Testis (tissue), 3 donors: ENCODE measurements around the gene LRRC4C. TPM values are rescaled to one million over a fixed set of nuclear protein-coding genes. Genes with fewer than 3 reads are reported as not detected.

Experiments
- DNase-seq: peaks from one replicate; pipeline ENCODE4 v3.0.0-alpha.2; 2019
- H3K27ac ChIP-seq, 2 donors: fragments of 200-600 bp; sonication (generic); one replicate each; pipeline ENCODE4 v1.5.1; 2019
- H3K27me3 ChIP-seq: fragments of 200-600 bp; sonication (generic); one replicate; pipeline ENCODE4 v1.5.1; 2019
- H3K36me3 ChIP-seq: fragments of 200-600 bp; sonication (generic); one replicate; pipeline ENCODE4 v1.5.1; 2017; ENCODE audit warnings: low read depth; ENCODE audit errors: missing control alignments
- H3K4me1 ChIP-seq: fragments of 200-600 bp; sonication (generic); one replicate; pipeline ENCODE4 v1.5.1; 2019
- H3K4me3 ChIP-seq, 2 donors: fragments of 200-600 bp; sonication (generic); one replicate each; pipeline ENCODE4 v1.5.1; 2017 to 2019
- H3K9me3 ChIP-seq: fragments of 200-600 bp; sonication (generic); one replicate; pipeline ENCODE4 v1.5.1; 2017
- CTCF ChIP-seq, 3 experiments: fragments of 450-650 bp in 2 of 3; fragments of 200-600 bp in 1 of 3; sonication (generic) in 1 of 3; IDR thresholded peaks; one replicate each; pipeline ENCODE4 v1.5.1; 2016 to 2019; ENCODE audit warnings: antibody characterized with exemption in 3 of 3, mild to moderate bottlenecking in 2 of 3, moderate library complexity in 1 of 3
- POLR2A ChIP-seq: fragments of 450-650 bp; IDR thresholded peaks from one replicate; pipeline ENCODE4 v1.6.1; 2017; ENCODE audit warnings: antibody characterized with exemption, mild to moderate bottlenecking, moderate library complexity
- WGBS, 2 donors: methylation state at CpG; one replicate each; pipeline ENCODE4 v1.1.5; 2018; 5-methylcytosine and 5-hydroxymethylcytosine counted together
- intact Hi-C: fragments of 100-400 bp; cut with DNase I; formaldehyde crosslinking; loops from one replicate; pipeline ENCODE4 v1.15.1; 2023; ENCODE audit warnings: low total_unique reads
- polyA plus RNA-seq: library from polyadenylated mRNA; stranded (reverse); fragments of 350-450 nt; fragmentation: Illumina TruSeq; extraction: RNeasy Lipid Tissue Mini Kit (QIAGEN cat#74804); gene quantifications from one replicate; pipeline ENCODE4 v1.2.3, GENCODE V29; 2014; ENCODE audit warnings: low read depth, low replicate concordance; ENCODE audit not compliant: insufficient read depth
- total RNA-seq, 2 donors: library from RNA; depleted of rRNA; stranded (reverse); fragments of >200 nt; gene quantifications; one replicate each; pipeline ENCODE4 v1.2.3, GENCODE V29; 2016

Gene LRRC4C
- total and polyA plus RNA-seq, 3 donors from 2014 or later, result 0.16 to 0.56 (median 0.45) TPM

- no peaks in the 10 kb centered on the region for H3K9me3 ChIP-seq
- DNase-seq, result no peak
- H3K27me3 ChIP-seq, result no peaks in the 10 kb centered on the region
- WGBS, 2 donors, result 74 to 75% methylated on average over 5 to 8 of the region's 8 CpGs
- H3K4me1 ChIP-seq, result no peaks in the 10 kb centered on the region
- intact Hi-C loops, result no loop called here
- no peak for TF ChIP-seq POLR2A
- TF ChIP-seq CTCF (IDR thresholded peaks at IDR 0.05), result no peak
- no peaks in the 10 kb centered on the region for H3K36me3 ChIP-seq
- H3K27ac ChIP-seq, result no peak overlapping the region
- peak overlapping the region in 1 of 2 donors; percentile 10 for H3K4me3 ChIP-seq
Measured at GRCh38 chr11:41065432-41065831, 394.0 kb downstream of the LRRC4C start.

GRCh38 chr11:41058138-41058537, 401.3 kb downstream of the LRRC4C start:
- Histone ChIP-seq H3K27me3 (no peaks in the 10 kb centered on the region), H3K4me3 (no peak overlapping the region), H3K27ac (no peak overlapping the region), H3K4me1 (no peaks in the 10 kb centered on the region), H3K36me3 (no peaks in the 10 kb centered on the region), H3K9me3 (no peaks in the 10 kb centered on the region)
- intact Hi-C loops, result no loop called here
- no peak for DNase-seq
- WGBS, 2 donors, result 78 to 90% methylated on average over 4 to 5 of the region's 5 CpGs
- TF ChIP-seq POLR2A (no peak), CTCF (IDR thresholded peaks at IDR 0.05) (no peak)

- no peak for DNase-seq
- no peak overlapping the region for H3K27ac ChIP-seq
- no peaks in the 10 kb centered on the region for H3K36me3 ChIP-seq
- no peaks in the 10 kb centered on the region for H3K9me3 ChIP-seq
- intact Hi-C loops, result no loop called here
- H3K4me3 ChIP-seq, result no peak overlapping the region
- H3K4me1 ChIP-seq, result no peaks in the 10 kb centered on the region
- H3K27me3 ChIP-seq, result no peaks in the 10 kb centered on the region
- TF ChIP-seq CTCF (IDR thresholded peaks at IDR 0.05), result no peak
- no peak for TF ChIP-seq POLR2A
- 86% methylated on average over 11 of the region's 11 CpGs; no CpG with 5 or more reads in 1 of the 2 donors for WGBS, 2 donors
Measured at GRCh38 chr11:41056892-41057569, 402.4 kb downstream of the LRRC4C start.

GRCh38 chr11:41053894-41054293, 405.6 kb downstream of the LRRC4C start:
- H3K27ac ChIP-seq, result no peak overlapping the region
- intact Hi-C loops, result no loop called here
- no peaks in the 10 kb centered on the region for H3K4me1 ChIP-seq
- no peaks in the 10 kb centered on the region for H3K36me3 ChIP-seq
- DNase-seq, result no peak
- no peaks in the 10 kb centered on the region for H3K27me3 ChIP-seq
- no peak for TF ChIP-seq POLR2A
- no peak for TF ChIP-seq CTCF (IDR thresholded peaks at IDR 0.05)
- no peaks in the 10 kb centered on the region for H3K9me3 ChIP-seq
- no peak overlapping the region for H3K4me3 ChIP-seq
